GM21367 (cell line): ENCODE results near the gene BSN.

Experiments used
- ATAC-seq: cut with Tn5 transposase; IDR thresholded peaks from one replicate; pipeline ENCODE4 v1.9.1; 2021; ENCODE audit not compliant: unreplicated experiment

BSN gene

GRCh38 chr3:49593041-49593440 is 38.8 kb downstream of the BSN start:
- ATAC-seq: no peak

- no peak for ATAC-seq
These were observed 46.5 kb downstream of the BSN start for GRCh38 chr3:49600781-49601180.

GRCh38 chr3:49601358-49602048 is 47.2 kb downstream of the BSN start:
- ATAC-seq: no peak

- no peak for ATAC-seq
These were observed 47.8 kb downstream of the BSN start for GRCh38 chr3:49602049-49602554.

- no peak for ATAC-seq
These were observed 48.7 kb downstream of the BSN start for GRCh38 chr3:49602877-49603411.

GRCh38 chr3:49606427-49606826 is 52.1 kb downstream of the BSN start:
- ATAC-seq: no peak

GRCh38 chr3:49607105-49607591 is 52.9 kb downstream of the BSN start:
- ATAC-seq: no peak

- no peak for ATAC-seq
These were observed 53.5 kb downstream of the BSN start for GRCh38 chr3:49607796-49608195.

GRCh38 chr3:49609314-49609713 is 55.0 kb downstream of the BSN start:
- ATAC-seq: no peak

- ATAC-seq: no peak
These were observed 55.5 kb downstream of the BSN start for GRCh38 chr3:49609815-49610214.

GRCh38 chr3:49610666-49611280 is 56.5 kb downstream of the BSN start:
- ATAC-seq: no peak

GRCh38 chr3:49611291-49611690 is 57.0 kb downstream of the BSN start:
- ATAC-seq: no peak

- no peak for ATAC-seq
These were observed 57.4 kb downstream of the BSN start for GRCh38 chr3:49611719-49612118.

- no peak for ATAC-seq
These were observed 60.7 kb downstream of the BSN start for GRCh38 chr3:49614936-49615335.

GRCh38 chr3:49616061-49616460 is 61.8 kb downstream of the BSN start:
- no peak for ATAC-seq

GRCh38 chr3:49616491-49616941 is 62.2 kb downstream of the BSN start:
- no peak for ATAC-seq

- no peak for ATAC-seq
These were observed 63.2 kb downstream of the BSN start for GRCh38 chr3:49617390-49618013.

GRCh38 chr3:49618412-49618811 is 64.1 kb downstream of the BSN start:
- no peak for ATAC-seq

GRCh38 chr3:49619649-49620048 is 65.4 kb downstream of the BSN start:
- no peak for ATAC-seq

- no peak for ATAC-seq
These were observed 66.5 kb downstream of the BSN start for GRCh38 chr3:49620728-49621127.

GRCh38 chr3:49623071-49623470 is 68.8 kb downstream of the BSN start:
- no peak for ATAC-seq

GRCh38 chr3:49625071-49625470 is 70.8 kb downstream of the BSN start:
- no peak for ATAC-seq
